Mesenteric fat pad (tissue), 1 donor: ENCODE data around the gene TBC1D7. TPM values are rescaled to one million over a fixed set of nuclear protein-coding genes. Genes with fewer than 3 reads are reported as not detected.
"Not testable (repeated sequence)": the region's sequence is repeated elsewhere in the genome, so short reads cannot be mapped to it uniquely, and the experiment has no call there.

Experiments used
- DNase-seq: peaks from one replicate; pipeline ENCODE4 v3.0.0-alpha.2; 2020; ENCODE audit warnings: low spot score
- total RNA-seq: library from RNA; stranded (reverse); fragmentation: NEBNext Ultra II Directional; extraction: Animal tissue kit (Norgen Biotek cat#: 25700); gene quantifications from one replicate; pipeline ENCODE4 v1.2.1, GENCODE V29; 2021
- donor health status: DM: yes; HTN: yes; CAD: no.

TBC1D7 gene
- total RNA-seq, 1 donor from 2014 or later, result 11.0 TPM

- DNase-seq, result not testable (repeated sequence)
Measured at GRCh38 chr6:13326031-13326586, 2.2 kb downstream of the TBC1D7 start.

- DNase-seq, result no peak
Measured at GRCh38 chr6:13319891-13320564, 8.3 kb downstream of the TBC1D7 start.

GRCh38 chr6:13318821-13319220, 9.5 kb downstream of the TBC1D7 start:
- no peak for DNase-seq

- no peak for DNase-seq
Measured at GRCh38 chr6:13315896-13316295, 12.4 kb downstream of the TBC1D7 start.

- DNase-seq, result no peak
Measured at GRCh38 chr6:13314806-13315205, 13.5 kb downstream of the TBC1D7 start.

- DNase-seq, result no peak
Measured at GRCh38 chr6:13311155-13311554, 17.2 kb downstream of the TBC1D7 start.

GRCh38 chr6:13308332-13308731, 20.0 kb downstream of the TBC1D7 start:
- no peak for DNase-seq

GRCh38 chr6:13307508-13307995, 20.8 kb downstream of the TBC1D7 start:
- no peak for DNase-seq

- DNase-seq, result no peak
Measured at GRCh38 chr6:13305791-13306190, 22.5 kb downstream of the TBC1D7 start.

- DNase-seq, result no peak
Measured at GRCh38 chr6:13305288-13305687, 23.0 kb downstream of the TBC1D7 start.

- DNase-seq, result no peak
Measured at GRCh38 chr6:13304580-13305260, 23.6 kb downstream of the TBC1D7 start.

GRCh38 chr6:13304101-13304500, 24.2 kb downstream of the TBC1D7 start:
- no peak for DNase-seq

- DNase-seq, result no peak
Measured at GRCh38 chr6:13303668-13304017, 24.7 kb downstream of the TBC1D7 start.

- DNase-seq, result no peak
Measured at GRCh38 chr6:13302751-13303667, 25.3 kb downstream of the TBC1D7 start.

GRCh38 chr6:13302291-13302690, 26.0 kb downstream of the TBC1D7 start:
- no peak for DNase-seq

- no peak for DNase-seq
Measured at GRCh38 chr6:13300643-13301590, 27.4 kb downstream of the TBC1D7 start.

GRCh38 chr6:13299918-13300317, 28.4 kb downstream of the TBC1D7 start:
- DNase-seq, result no peak

GRCh38 chr6:13299403-13299821, 28.9 kb downstream of the TBC1D7 start:
- no peak for DNase-seq

GRCh38 chr6:13298446-13298845, 29.9 kb downstream of the TBC1D7 start:
- DNase-seq, result no peak

GRCh38 chr6:13297391-13297790, 30.9 kb downstream of the TBC1D7 start:
- no peak for DNase-seq
